Tibial nerve (tissue), 4 donors: ENCODE results near the gene SRGAP3.

ENCODE experiments used
- EP300 ChIP-seq, 2 donors: sonication (generic); formaldehyde crosslinking; IDR thresholded peaks; one replicate each; pipeline ENCODE4 v1.6.1; 2017; ENCODE audit warnings: antibody characterized with exemption in 2 of 2, mild to moderate bottlenecking in 1 of 2
- POLR2A ChIP-seq, 2 donors: fragments of 450-650 bp; IDR thresholded peaks; one replicate each; pipeline ENCODE4 v1.6.1; 2017; ENCODE audit warnings: antibody characterized with exemption in 2 of 2, mild to moderate bottlenecking in 2 of 2, moderate library complexity in 2 of 2
- TF ChIP-seq, protein P1 (sequence below), 5 experiments: fragments of 200-600 bp in 3 of 5; fragments of 450-650 bp in 2 of 5; sonication (generic) in 3 of 5; IDR thresholded peaks; one replicate each; pipeline ENCODE4 v1.5.1; 2016 to 2019; ENCODE audit warnings: antibody characterized with exemption in 5 of 5, mild to moderate bottlenecking in 3 of 5, moderate library complexity in 2 of 5

- TF ChIP-seq, protein P1, sequence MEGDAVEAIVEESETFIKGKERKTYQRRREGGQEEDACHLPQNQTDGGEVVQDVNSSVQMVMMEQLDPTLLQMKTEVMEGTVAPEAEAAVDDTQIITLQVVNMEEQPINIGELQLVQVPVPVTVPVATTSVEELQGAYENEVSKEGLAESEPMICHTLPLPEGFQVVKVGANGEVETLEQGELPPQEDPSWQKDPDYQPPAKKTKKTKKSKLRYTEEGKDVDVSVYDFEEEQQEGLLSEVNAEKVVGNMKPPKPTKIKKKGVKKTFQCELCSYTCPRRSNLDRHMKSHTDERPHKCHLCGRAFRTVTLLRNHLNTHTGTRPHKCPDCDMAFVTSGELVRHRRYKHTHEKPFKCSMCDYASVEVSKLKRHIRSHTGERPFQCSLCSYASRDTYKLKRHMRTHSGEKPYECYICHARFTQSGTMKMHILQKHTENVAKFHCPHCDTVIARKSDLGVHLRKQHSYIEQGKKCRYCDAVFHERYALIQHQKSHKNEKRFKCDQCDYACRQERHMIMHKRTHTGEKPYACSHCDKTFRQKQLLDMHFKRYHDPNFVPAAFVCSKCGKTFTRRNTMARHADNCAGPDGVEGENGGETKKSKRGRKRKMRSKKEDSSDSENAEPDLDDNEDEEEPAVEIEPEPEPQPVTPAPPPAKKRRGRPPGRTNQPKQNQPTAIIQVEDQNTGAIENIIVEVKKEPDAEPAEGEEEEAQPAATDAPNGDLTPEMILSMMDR (IDR thresholded peaks at IDR 0.05): no peak
- TF ChIP-seq EP300 (IDR thresholded peaks at IDR 0.05) (no peak), POLR2A (IDR thresholded peaks at IDR 0.05) (no peak)
Measured at GRCh38 chr3:9163289-9163688, 86.2 kb downstream of the SRGAP3 start.
